ENCODE measurements around the gene ARSG.

Gene ARSG

GRCh38 chr17:68298601-68299000, 7.3 kb downstream of the ARSG start:
- no peak overlapping the region for H3K4me3 ChIP-seq (ENCODE audit: control insufficient read depth, low read depth, low read length)
- DNase-seq (ENCODE audit: low read depth): no peak
- TF ChIP-seq CTCF (IDR thresholded peaks at IDR 0.05; ENCODE audit: control insufficient read depth, insufficient read depth, low read depth, low read length, missing control alignments): no peak

- no peak for DNase-seq (ENCODE audit: low read depth)
- no peak for TF ChIP-seq CTCF (IDR thresholded peaks at IDR 0.05; ENCODE audit: control insufficient read depth, insufficient read depth, low read depth, low read length, missing control alignments)
- no peak overlapping the region for H3K4me3 ChIP-seq (ENCODE audit: control insufficient read depth, low read depth, low read length)
These were observed 8.5 kb downstream of the ARSG start for GRCh38 chr17:68299817-68300216.

- DNase-seq (ENCODE audit: low read depth): no peak
- no peak for TF ChIP-seq CTCF (IDR thresholded peaks at IDR 0.05; ENCODE audit: control insufficient read depth, insufficient read depth, low read depth, low read length, missing control alignments)
- no peak overlapping the region for H3K4me3 ChIP-seq (ENCODE audit: control insufficient read depth, low read depth, low read length)
These were observed 10.2 kb downstream of the ARSG start for GRCh38 chr17:68301438-68301959.

DNA sequence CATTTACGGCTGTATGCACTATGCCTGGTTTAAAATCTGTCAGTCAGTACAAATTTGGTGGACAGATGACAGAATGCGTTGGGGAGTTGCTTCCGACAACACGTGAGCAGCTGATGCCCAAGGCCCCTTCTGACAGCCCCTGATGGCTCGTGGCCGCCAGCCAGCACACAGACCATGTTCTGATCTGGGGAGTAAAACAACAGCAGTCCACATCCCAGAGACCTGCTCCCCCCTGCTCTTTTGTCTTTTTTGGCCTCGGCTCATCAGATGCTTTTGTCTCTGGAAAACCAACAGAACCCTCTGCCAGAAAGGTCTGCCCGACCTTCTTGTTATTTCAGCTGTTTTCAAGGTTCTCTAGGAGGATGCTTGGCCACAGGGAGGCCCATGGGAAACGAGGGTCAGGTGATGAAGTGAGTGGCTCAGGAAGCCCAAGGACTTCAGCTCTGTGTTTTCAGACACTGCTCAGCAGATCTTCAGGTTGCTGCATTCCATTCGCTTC, 10.8 kb downstream of the ARSG start:
- DNase-seq (ENCODE audit: low read depth): no peak
- no peak for TF ChIP-seq CTCF (IDR thresholded peaks at IDR 0.05; ENCODE audit: control insufficient read depth, insufficient read depth, low read depth, low read length, missing control alignments)
- H3K4me3 ChIP-seq (ENCODE audit: control insufficient read depth, low read depth, low read length): no peak overlapping the region

DNA sequence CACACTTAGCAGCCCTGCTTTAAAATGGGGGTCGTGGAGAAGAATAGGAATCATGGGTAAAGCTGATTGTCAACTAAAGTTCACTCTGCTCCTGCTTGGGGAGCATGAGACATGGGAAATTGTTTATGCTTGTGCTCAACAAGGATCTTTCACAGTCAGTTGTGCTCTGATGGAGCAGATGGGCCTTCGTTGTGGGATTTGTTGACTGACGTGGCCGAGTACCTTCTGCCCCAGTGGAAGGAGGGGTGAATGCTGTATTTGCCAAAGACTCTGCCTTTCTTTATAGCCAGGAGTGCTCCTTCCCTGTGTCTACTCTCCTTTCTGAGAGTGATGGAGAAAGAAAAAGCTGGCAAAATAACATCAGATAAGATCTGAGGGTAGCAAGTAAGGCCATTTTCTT, 11.4 kb downstream of the ARSG start:
- H3K4me3 ChIP-seq (ENCODE audit: control insufficient read depth, low read depth, low read length): no peak overlapping the region
- no peak for DNase-seq (ENCODE audit: low read depth)
- no peak for TF ChIP-seq CTCF (IDR thresholded peaks at IDR 0.05; ENCODE audit: control insufficient read depth, insufficient read depth, low read depth, low read length, missing control alignments)

- H3K4me3 ChIP-seq (ENCODE audit: control insufficient read depth, low read depth, low read length): no peak overlapping the region
- TF ChIP-seq CTCF (IDR thresholded peaks at IDR 0.05; ENCODE audit: control insufficient read depth, insufficient read depth, low read depth, low read length, missing control alignments): no peak
- no peak for DNase-seq (ENCODE audit: low read depth)
These were observed 13.4 kb downstream of the ARSG start for GRCh38 chr17:68304706-68305105.

DNA sequence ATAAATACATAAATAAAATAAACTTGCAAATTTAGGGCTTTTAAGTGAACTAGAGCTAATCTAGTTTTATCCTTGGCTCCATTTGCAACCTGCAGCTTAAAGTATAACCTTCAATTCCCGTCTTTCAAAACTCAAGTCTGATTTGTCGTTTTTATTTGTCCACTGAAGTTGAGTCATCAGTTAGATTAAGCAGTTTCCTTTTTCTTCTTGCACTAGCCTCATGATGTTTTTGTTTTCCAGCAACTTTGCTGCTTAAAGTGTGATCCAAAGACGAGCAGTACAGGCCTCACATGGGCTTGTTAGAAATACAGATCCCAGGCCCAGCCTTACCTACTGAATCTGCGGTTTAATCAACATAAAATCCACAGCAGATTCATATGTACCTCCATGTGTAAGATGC, 13.8 kb downstream of the ARSG start:
- no peak overlapping the region for H3K4me3 ChIP-seq (ENCODE audit: control insufficient read depth, low read depth, low read length)
- TF ChIP-seq CTCF (IDR thresholded peaks at IDR 0.05; ENCODE audit: control insufficient read depth, insufficient read depth, low read depth, low read length, missing control alignments): no peak
- DNase-seq (ENCODE audit: low read depth): no peak

Data from AG09309 (cell line).